Activated CD8-positive, alpha-beta memory T cell treated with anti-CD3 and anti-CD28 coated beads for 48 hours (primary cell): ENCODE data around the gene RBFOX1.

ENCODE experiments used
- DNase-seq, 3 experiments: peaks; one replicate each; pipeline ENCODE4 v3.0.0-alpha.2; 2020; ENCODE audit warnings: low read depth in 2 of 3, low spot score in 2 of 3

RBFOX1 gene

GRCh38 chr16:7419441-7419840, 86.8 kb downstream of the RBFOX1 start:
- DNase-seq, result no peak

- DNase-seq, result no peak
Measured at GRCh38 chr16:7420079-7420478, 87.4 kb downstream of the RBFOX1 start.

- no peak for DNase-seq
Measured at GRCh38 chr16:7420843-7421242, 88.2 kb downstream of the RBFOX1 start.

GRCh38 chr16:7421578-7421977, 88.9 kb downstream of the RBFOX1 start:
- no peak for DNase-seq

GRCh38 chr16:7422036-7422888, 89.6 kb downstream of the RBFOX1 start:
- no peak for DNase-seq

- DNase-seq, result no peak
Measured at GRCh38 chr16:7423434-7424044, 90.9 kb downstream of the RBFOX1 start.

- DNase-seq, result no peak
Measured at GRCh38 chr16:7426161-7426560, 93.5 kb downstream of the RBFOX1 start.

- no peak for DNase-seq
Measured at GRCh38 chr16:7431723-7432122, 99.1 kb downstream of the RBFOX1 start.

GRCh38 chr16:7436306-7436705, 103.7 kb downstream of the RBFOX1 start:
- no peak for DNase-seq

- DNase-seq, result no peak
Measured at GRCh38 chr16:7437135-7437804, 104.6 kb downstream of the RBFOX1 start.

GRCh38 chr16:7437843-7438242, 105.2 kb downstream of the RBFOX1 start:
- DNase-seq, result no peak

GRCh38 chr16:7438601-7439000, 106.0 kb downstream of the RBFOX1 start:
- no peak for DNase-seq

- no peak for DNase-seq
Measured at GRCh38 chr16:7439518-7439917, 106.9 kb downstream of the RBFOX1 start.

- DNase-seq, result no peak
Measured at GRCh38 chr16:7440886-7441400, 108.3 kb downstream of the RBFOX1 start.

- no peak for DNase-seq
Measured at GRCh38 chr16:7442050-7442449, 109.4 kb downstream of the RBFOX1 start.

GRCh38 chr16:7443142-7443541, 110.5 kb downstream of the RBFOX1 start:
- DNase-seq, result no peak

GRCh38 chr16:7443648-7444365, 111.2 kb downstream of the RBFOX1 start:
- no peak for DNase-seq

GRCh38 chr16:7449306-7449705, 116.7 kb downstream of the RBFOX1 start:
- no peak for DNase-seq

- DNase-seq, result no peak
Measured at GRCh38 chr16:7449808-7450207, 117.2 kb downstream of the RBFOX1 start.

GRCh38 chr16:7450440-7450839, 117.8 kb downstream of the RBFOX1 start:
- no peak for DNase-seq

- DNase-seq, result no peak
Measured at GRCh38 chr16:7452090-7452489, 119.4 kb downstream of the RBFOX1 start.
